Breast epithelium (tissue), 4 donors: ENCODE results near the gene SAMD11. TPM values are rescaled to one million over a fixed set of nuclear protein-coding genes. Genes with fewer than 3 reads are reported as not detected.

ENCODE experiments used
- DNase-seq, 2 donors: peaks; one replicate each; pipeline ENCODE4 v3.0.0-alpha.2; 2019; ENCODE audit warnings: low spot score in 2 of 2
- H3K27ac ChIP-seq, 2 donors: fragments of 200-600 bp; sonication (generic) in 1 of 2; one replicate each; pipeline ENCODE4 v1.5.1; 2016 to 2019; ENCODE audit warnings: mild to moderate bottlenecking in 1 of 2
- H3K27me3 ChIP-seq, 2 donors: fragments of 200-600 bp; sonication (generic) in 1 of 2; one replicate each; pipeline versions ENCODE4 v1.5.1 to v1.6.0; 2017 to 2019; ENCODE audit warnings: control low read depth in 1 of 2, mild to moderate bottlenecking in 1 of 2
- H3K36me3 ChIP-seq: fragments of 200-600 bp; one replicate; pipeline ENCODE4 v1.5.1; 2019
- H3K4me1 ChIP-seq, 2 donors: fragments of 200-600 bp; sonication (generic); one replicate each; pipeline ENCODE4 v1.5.1; 2016 to 2019; ENCODE audit warnings: control low read depth in 1 of 2
- H3K4me3 ChIP-seq, 3 donors: fragments of 200-600 bp; sonication (generic); 1 replicate in 2 of 3; 2 replicates in 1 of 3; pipeline ENCODE4 v1.5.1; 2016 to 2019; ENCODE audit warnings: mild to moderate bottlenecking in 3 of 3, moderate library complexity in 2 of 3
- H3K9me3 ChIP-seq, 2 donors: fragments of 200-600 bp; sonication (generic) in 1 of 2; one replicate each; pipeline ENCODE4 v1.5.1; 2016 to 2019; ENCODE audit warnings: control low read depth in 1 of 2
- CTCF ChIP-seq, 3 donors: fragments of 450-650 bp; IDR thresholded peaks; one replicate each; pipeline ENCODE4 v1.5.1; 2016 to 2017; ENCODE audit warnings: antibody characterized with exemption in 3 of 3, mild to moderate bottlenecking in 3 of 3, moderate library complexity in 3 of 3
- POLR2A ChIP-seq: fragments of 450-650 bp; IDR thresholded peaks from one replicate; pipeline ENCODE4 v1.6.1; 2016; ENCODE audit warnings: antibody characterized with exemption, mild to moderate bottlenecking, moderate library complexity
- POLR2AphosphoS5 ChIP-seq, 3 donors: sonication (generic); formaldehyde crosslinking; IDR thresholded peaks; one replicate each; pipeline ENCODE4 v1.6.1; 2017; ENCODE audit warnings: antibody characterized with exemption in 3 of 3
- intact Hi-C: fragments of 100-400 bp; cut with DNase I; formaldehyde crosslinking; loops from one replicate; pipeline ENCODE4 v1.15.1; 2023; ENCODE audit warnings: low total_unique reads
- total RNA-seq, 3 donors: library from RNA; depleted of rRNA; stranded (reverse); fragments of >200 nt; gene quantifications; one replicate each; pipeline ENCODE4 v1.1.0, GENCODE V29; 2016

Gene SAMD11
- total RNA-seq, 3 donors from 2014 or later, result 0.16 to 23.0 (median 2.9) TPM

- peaks cover 0 to 6% of the 10 kb centered on the region in 2 donors for H3K4me1 ChIP-seq
- TF ChIP-seq CTCF (IDR thresholded peaks at IDR 0.05) (no peak), POLR2A (no peak), POLR2AphosphoS5 (IDR thresholded peaks at IDR 0.05) (no peak)
- peaks cover 11 to 53% of the 10 kb centered on the region in 2 donors for H3K27me3 ChIP-seq
- DNase-seq, result peak in 1 of 2 donors; percentile 43
- H3K36me3 ChIP-seq, result no peaks in the 10 kb centered on the region
- H3K27ac ChIP-seq, result no peak overlapping the region
- intact Hi-C loops, result no loop called here
- no peak overlapping the region for H3K4me3 ChIP-seq
- H3K9me3 ChIP-seq, result no peaks in the 10 kb centered on the region
These were observed 12.6 kb upstream of the SAMD11 start for GRCh38 chr1:910881-911721.

- Histone ChIP-seq H3K36me3 (no peaks in the 10 kb centered on the region), H3K27ac (no peak overlapping the region), H3K4me3 (no peak overlapping the region), H3K27me3 (peaks cover 14 to 63% of the 10 kb centered on the region in 2 donors), H3K9me3 (no peaks in the 10 kb centered on the region), H3K4me1 (peaks cover 0 to 6% of the 10 kb centered on the region in 2 donors)
- TF ChIP-seq CTCF (IDR thresholded peaks at IDR 0.05) (no peak), POLR2A (no peak), POLR2AphosphoS5 (IDR thresholded peaks at IDR 0.05) (no peak)
- intact Hi-C loops, result no loop called here
- DNase-seq, result no peak
These were observed 11.6 kb upstream of the SAMD11 start for GRCh38 chr1:911875-912739.

GRCh38 chr1:912740-913301 lies 10.9 kb upstream of the SAMD11 start:
- H3K4me1 ChIP-seq, result peaks cover 0 to 6% of the 10 kb centered on the region in 2 donors
- intact Hi-C loops, result no loop called here
- no peaks in the 10 kb centered on the region for H3K36me3 ChIP-seq
- H3K9me3 ChIP-seq, result no peaks in the 10 kb centered on the region
- H3K27me3 ChIP-seq, result peaks cover 14 to 70% of the 10 kb centered on the region in 2 donors
- DNase-seq, result peak in 1 of 2 donors; percentile 48
- TF ChIP-seq CTCF (IDR thresholded peaks at IDR 0.05) (no peak), POLR2AphosphoS5 (IDR thresholded peaks at IDR 0.05) (no peak), POLR2A (no peak)
- no peak overlapping the region for H3K4me3 ChIP-seq
- H3K27ac ChIP-seq, result no peak overlapping the region

GRCh38 chr1:913491-914130 lies 10.1 kb upstream of the SAMD11 start:
- no peaks in the 10 kb centered on the region for H3K36me3 ChIP-seq
- H3K9me3 ChIP-seq, result no peaks in the 10 kb centered on the region
- no peak for DNase-seq
- intact Hi-C loops, result no loop called here
- no peak overlapping the region for H3K27ac ChIP-seq
- H3K27me3 ChIP-seq, result peaks cover 14 to 78% of the 10 kb centered on the region in 2 donors
- peaks cover 0 to 6% of the 10 kb centered on the region in 2 donors for H3K4me1 ChIP-seq
- no peak for TF ChIP-seq POLR2AphosphoS5 (IDR thresholded peaks at IDR 0.05)
- TF ChIP-seq CTCF (IDR thresholded peaks at IDR 0.05), result no peak
- no peak for TF ChIP-seq POLR2A
- H3K4me3 ChIP-seq, result no peak overlapping the region
